ENCODE results near the gene GIT2.
"Not testable (repeated sequence)": the region's sequence is repeated elsewhere in the genome, so short reads cannot be mapped to it uniquely, and the experiment has no call there.

Gene GIT2

GRCh38 chr12:110004598-110004997 lies 8.4 kb upstream of the GIT2 start:
- peak; percentile 70 for DNase-seq (ENCODE audit: low spot score)

- DNase-seq (ENCODE audit: low spot score) = no peak
These were observed 6.7 kb upstream of the GIT2 start for GRCh38 chr12:110002676-110003515.

GRCh38 chr12:110001596-110001995 lies 5.4 kb upstream of the GIT2 start:
- no peak for DNase-seq (ENCODE audit: low spot score)

- no peak for DNase-seq (ENCODE audit: low spot score)
These were observed 3.9 kb upstream of the GIT2 start for GRCh38 chr12:109999983-110000505.

- DNase-seq (ENCODE audit: low spot score) = no peak
These were observed 3.4 kb upstream of the GIT2 start for GRCh38 chr12:109999649-109999971.

GRCh38 chr12:109998904-109999648 lies 2.9 kb upstream of the GIT2 start, which contains the start of gene ANKRD13A:
Gene ANKRD13A, plus strand, starts transcription at chr12:109999430. Its CDS starts 259 bp downstream, at chr12:109999689.
- DNase-seq (ENCODE audit: low spot score) = peak; percentile 95

- DNase-seq (ENCODE audit: low spot score) = no peak
These were observed 2.2 kb upstream of the GIT2 start for GRCh38 chr12:109998241-109998903.

GRCh38 chr12:109997393-109997792 lies 1.2 kb upstream of the GIT2 start:
- DNase-seq (ENCODE audit: low spot score) = no peak

GRCh38 chr12:109996483-109996853 lies 300 bp upstream of the GIT2 start:
- DNase-seq (ENCODE audit: low spot score) = no peak

GRCh38 chr12:109995361-109995685 lies 845 bp downstream of the GIT2 start:
- no peak for DNase-seq (ENCODE audit: low spot score)

- no peak for DNase-seq (ENCODE audit: low spot score)
These were observed 1.6 kb downstream of the GIT2 start for GRCh38 chr12:109994401-109995175.

GRCh38 chr12:109993091-109993490 lies 3.1 kb downstream of the GIT2 start:
- no peak for DNase-seq (ENCODE audit: low spot score)

- no peak for DNase-seq (ENCODE audit: low spot score)
These were observed 4.6 kb downstream of the GIT2 start for GRCh38 chr12:109991586-109991985.

- DNase-seq (ENCODE audit: low spot score) = no peak
These were observed 6.8 kb downstream of the GIT2 start for GRCh38 chr12:109989380-109989779.

- no peak for DNase-seq (ENCODE audit: low spot score)
These were observed 7.3 kb downstream of the GIT2 start for GRCh38 chr12:109988903-109989302.

- no peak for DNase-seq (ENCODE audit: low spot score)
These were observed 7.9 kb downstream of the GIT2 start for GRCh38 chr12:109988274-109988673.

GRCh38 chr12:109987615-109988014 lies 8.6 kb downstream of the GIT2 start:
- DNase-seq (ENCODE audit: low spot score) = no peak

- DNase-seq (ENCODE audit: low spot score) = not testable (repeated sequence)
These were observed 9.9 kb downstream of the GIT2 start for GRCh38 chr12:109986236-109986635.

GRCh38 chr12:109983432-109984142 lies 12.6 kb downstream of the GIT2 start:
- no peak for DNase-seq (ENCODE audit: low spot score)

GRCh38 chr12:109982210-109982609 lies 14.0 kb downstream of the GIT2 start:
- no peak for DNase-seq (ENCODE audit: low spot score)

GRCh38 chr12:109981311-109981710 lies 14.9 kb downstream of the GIT2 start:
- DNase-seq (ENCODE audit: low spot score) = no peak

Measured in putamen (tissue), 1 donor.